Measurements from ENCODE around the gene DUSP3.

The DUSP3 gene

GRCh38 chr17:43778337-43779144 is at the start of gene DUSP3:
DUSP3 (minus strand) TSS chr17:43778977; CDS start chr17:43778924, 53 bp downstream.
- FAIRE-seq (peak; percentile 98), DNase-seq (ENCODE audit: insufficient read length, low spot score) (peak; percentile 96)

GRCh38 chr17:43827596-43827995 is 48.8 kb upstream of the DUSP3 start:
- FAIRE-seq (no peak), DNase-seq (ENCODE audit: insufficient read length, low spot score) (no peak)

- DNase-seq (ENCODE audit: insufficient read length, low spot score) (no peak), FAIRE-seq (no peak)
Observed at GRCh38 chr17:43826206-43826605, 47.4 kb upstream of the DUSP3 start.

- DNase-seq (ENCODE audit: insufficient read length, low spot score): no peak
- peak; percentile 46 for FAIRE-seq
Observed at GRCh38 chr17:43825567-43825966, 46.8 kb upstream of the DUSP3 start.

- no peak for FAIRE-seq
- no peak for DNase-seq (ENCODE audit: insufficient read length, low spot score)
Observed at GRCh38 chr17:43823350-43824084, 44.7 kb upstream of the DUSP3 start.

GRCh38 chr17:43822570-43823190 is 43.9 kb upstream of the DUSP3 start:
- FAIRE-seq: no peak
- DNase-seq (ENCODE audit: insufficient read length, low spot score): no peak

- DNase-seq (ENCODE audit: insufficient read length, low spot score): no peak
- FAIRE-seq: no peak
Observed at GRCh38 chr17:43820759-43821158, 42.0 kb upstream of the DUSP3 start.

- no peak for FAIRE-seq
- no peak for DNase-seq (ENCODE audit: insufficient read length, low spot score)
Observed at GRCh38 chr17:43818966-43819365, 40.2 kb upstream of the DUSP3 start.

- FAIRE-seq (no peak), DNase-seq (ENCODE audit: insufficient read length, low spot score) (no peak)
Observed at GRCh38 chr17:43817826-43818225, 39.0 kb upstream of the DUSP3 start.

- FAIRE-seq: no peak
- DNase-seq (ENCODE audit: insufficient read length, low spot score): no peak
Observed at GRCh38 chr17:43816336-43817320, 37.9 kb upstream of the DUSP3 start.

GRCh38 chr17:43814714-43815113 is 35.9 kb upstream of the DUSP3 start:
- FAIRE-seq (no peak), DNase-seq (ENCODE audit: insufficient read length, low spot score) (peak; percentile 71)

- no peak for FAIRE-seq
- DNase-seq (ENCODE audit: insufficient read length, low spot score): no peak
Observed at GRCh38 chr17:43814026-43814425, 35.2 kb upstream of the DUSP3 start.

- FAIRE-seq (peak; percentile 64), DNase-seq (ENCODE audit: insufficient read length, low spot score) (no peak)
Observed at GRCh38 chr17:43813386-43813785, 34.6 kb upstream of the DUSP3 start.

- DNase-seq (ENCODE audit: insufficient read length, low spot score) (no peak), FAIRE-seq (peak; percentile 57)
Observed at GRCh38 chr17:43812396-43813265, 33.9 kb upstream of the DUSP3 start.

- no peak for DNase-seq (ENCODE audit: insufficient read length, low spot score)
- FAIRE-seq: no peak
Observed at GRCh38 chr17:43810823-43811222, 32.0 kb upstream of the DUSP3 start.

GRCh38 chr17:43810226-43810715 is 31.5 kb upstream of the DUSP3 start:
- no peak for FAIRE-seq

GRCh38 chr17:43809121-43809520 is 30.3 kb upstream of the DUSP3 start:
- FAIRE-seq (no peak), DNase-seq (ENCODE audit: insufficient read length, low spot score) (no peak)

More at GRCh38 chr17:43810226-43810715, 31.5 kb upstream of the DUSP3 start:
- DNase-seq (ENCODE audit: insufficient read length, low spot score): no peak

GRCh38 chr17:43808076-43808475 is 29.3 kb upstream of the DUSP3 start:
- no peak for FAIRE-seq
- no peak for DNase-seq (ENCODE audit: insufficient read length, low spot score)

- no peak for FAIRE-seq
- no peak for DNase-seq (ENCODE audit: insufficient read length, low spot score)
Observed at GRCh38 chr17:43805117-43805516, 26.3 kb upstream of the DUSP3 start.
